HG03175 (cell line): ENCODE data around the gene SRC.

Experiments used
- ATAC-seq: cut with Tn5 transposase; IDR thresholded peaks from one replicate; pipeline ENCODE4 v1.9.1; 2021; ENCODE audit warnings: mild to moderate bottlenecking, moderate library complexity; ENCODE audit not compliant: unreplicated experiment

Gene SRC

GRCh38 chr20:37393196-37393862 is 47.4 kb downstream of the SRC start:
- ATAC-seq = no peak

GRCh38 chr20:37393863-37394542 is 48.1 kb downstream of the SRC start:
- ATAC-seq = no peak

- ATAC-seq = no peak
Observed at GRCh38 chr20:37394543-37395409, 48.8 kb downstream of the SRC start.

- no peak for ATAC-seq
Observed at GRCh38 chr20:37395410-37395797, 49.5 kb downstream of the SRC start.

GRCh38 chr20:37395921-37396415 is 50.0 kb downstream of the SRC start:
- ATAC-seq = no peak

GRCh38 chr20:37396416-37397075 is 50.6 kb downstream of the SRC start:
- ATAC-seq = no peak

GRCh38 chr20:37397076-37397953 is 51.4 kb downstream of the SRC start:
- ATAC-seq = no peak

- ATAC-seq = no peak
Observed at GRCh38 chr20:37397954-37398749, 52.2 kb downstream of the SRC start.

GRCh38 chr20:37398750-37399621 is 53.0 kb downstream of the SRC start:
- ATAC-seq = no peak

GRCh38 chr20:37401282-37401929 is 55.5 kb downstream of the SRC start:
- no peak for ATAC-seq

- ATAC-seq = no peak
Observed at GRCh38 chr20:37401930-37402675, 56.2 kb downstream of the SRC start.

GRCh38 chr20:37403107-37404033 is 57.4 kb downstream of the SRC start:
- ATAC-seq = no peak

- no peak for ATAC-seq
Observed at GRCh38 chr20:37404461-37404890, 58.5 kb downstream of the SRC start.

GRCh38 chr20:37405351-37405897 is 59.5 kb downstream of the SRC start:
- ATAC-seq = no peak
